ENCODE measurements around the gene NCLN. TPM values are rescaled to one million over a fixed set of nuclear protein-coding genes. Genes with fewer than 3 reads are reported as not detected.

The NCLN gene, protein sequence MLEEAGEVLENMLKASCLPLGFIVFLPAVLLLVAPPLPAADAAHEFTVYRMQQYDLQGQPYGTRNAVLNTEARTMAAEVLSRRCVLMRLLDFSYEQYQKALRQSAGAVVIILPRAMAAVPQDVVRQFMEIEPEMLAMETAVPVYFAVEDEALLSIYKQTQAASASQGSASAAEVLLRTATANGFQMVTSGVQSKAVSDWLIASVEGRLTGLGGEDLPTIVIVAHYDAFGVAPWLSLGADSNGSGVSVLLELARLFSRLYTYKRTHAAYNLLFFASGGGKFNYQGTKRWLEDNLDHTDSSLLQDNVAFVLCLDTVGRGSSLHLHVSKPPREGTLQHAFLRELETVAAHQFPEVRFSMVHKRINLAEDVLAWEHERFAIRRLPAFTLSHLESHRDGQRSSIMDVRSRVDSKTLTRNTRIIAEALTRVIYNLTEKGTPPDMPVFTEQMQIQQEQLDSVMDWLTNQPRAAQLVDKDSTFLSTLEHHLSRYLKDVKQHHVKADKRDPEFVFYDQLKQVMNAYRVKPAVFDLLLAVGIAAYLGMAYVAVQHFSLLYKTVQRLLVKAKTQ
- 100 to 1,000 TPM; 169 to 200 (median 177) TPM for total RNA-seq

DNA sequence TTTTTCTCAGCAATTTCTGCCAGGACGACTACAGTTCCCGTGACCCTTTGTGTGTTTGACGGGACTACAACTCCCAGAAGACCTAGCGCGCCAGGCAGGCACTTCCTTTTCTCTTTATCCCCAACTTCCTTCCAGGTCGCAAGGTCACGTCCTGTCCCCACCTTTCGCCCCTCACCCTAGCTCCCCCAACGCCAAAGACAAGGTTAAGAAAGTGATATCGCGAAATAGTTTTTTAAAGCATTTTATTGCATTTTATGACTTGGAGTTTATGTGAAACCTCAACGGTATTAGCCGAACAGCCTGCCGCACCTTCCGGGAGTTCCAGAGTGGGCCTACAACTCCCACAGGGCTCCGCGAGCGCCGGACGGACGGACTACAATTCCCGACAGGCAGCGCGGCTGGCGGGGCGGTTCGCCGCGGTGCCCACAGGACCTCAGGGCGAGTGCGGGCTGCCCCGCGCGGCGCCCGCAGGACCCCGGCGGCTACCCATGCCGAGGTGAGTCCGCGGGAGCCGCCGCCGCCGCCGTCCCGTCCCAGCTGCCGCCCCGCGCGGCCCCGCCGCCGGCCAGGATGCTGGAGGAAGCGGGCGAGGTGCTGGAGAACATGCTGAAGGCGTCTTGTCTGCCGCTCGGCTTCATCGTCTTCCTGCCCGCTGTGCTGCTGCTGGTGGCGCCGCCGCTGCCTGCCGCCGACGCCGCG lies at the start of gene NCLN:
Gene NCLN, plus strand, starts transcription at position 470 of the 699 bp plus-strand sequence. Its CDS starts 101 bp downstream, at position 571.
- H3K4me1 Mint-ChIP-seq (ENCODE audit: low read depth), result peaks cover 61% of the 10 kb centered on the region
- H3K36me3 Mint-ChIP-seq (ENCODE audit: insufficient read depth), result peaks cover 5% of the 10 kb centered on the region
- H3K9me3 Mint-ChIP-seq, result no peaks in the 10 kb centered on the region
- peak; percentile 91 for DNase-seq
- no peaks in the 10 kb centered on the region for H3K27me3 Mint-ChIP-seq (ENCODE audit: low read depth)
- peak within 1 kb of the TSS; percentile 91 for H3K4me3 Mint-ChIP-seq
- ATAC-seq, result peak; percentile 89 to 90

DNA sequence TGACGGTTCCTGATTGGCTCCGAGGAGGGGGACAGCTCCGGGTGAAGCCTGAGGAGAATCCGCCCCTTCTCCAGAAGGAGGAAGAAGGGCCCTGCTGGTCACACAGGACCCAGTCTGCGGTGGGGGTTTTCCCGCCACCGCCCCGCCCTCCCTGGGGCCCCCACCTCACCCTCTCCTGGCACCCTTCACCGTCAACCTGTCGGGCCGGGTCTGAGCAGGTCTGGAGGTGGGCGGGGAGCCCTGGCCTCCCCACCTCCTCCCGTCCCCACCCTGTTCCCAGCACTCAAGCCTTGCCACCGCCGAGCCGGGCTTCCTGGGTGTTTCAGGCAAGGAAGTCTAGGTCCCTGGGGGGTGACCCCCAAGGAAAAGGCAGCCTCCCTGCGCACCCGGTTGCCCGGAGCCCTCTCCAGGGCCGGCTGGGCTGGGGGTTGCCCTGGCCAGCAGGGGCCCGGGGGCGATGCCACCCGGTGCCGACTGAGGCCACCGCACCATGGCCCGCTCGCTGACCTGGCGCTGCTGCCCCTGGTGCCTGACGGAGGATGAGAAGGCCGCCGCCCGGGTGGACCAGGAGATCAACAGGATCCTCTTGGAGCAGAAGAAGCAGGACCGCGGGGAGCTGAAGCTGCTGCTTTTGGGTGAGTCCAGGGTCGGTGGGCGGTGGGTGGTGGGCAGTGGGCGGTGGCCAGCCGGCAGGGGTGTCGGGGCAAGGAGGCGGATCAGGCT lies 49.6 kb upstream of the NCLN start, which contains the start of gene GNA15:
Gene GNA15, plus strand, starts transcription at position 73 of the 723 bp plus-strand sequence. Its CDS starts 418 bp downstream, at position 491.
- peak; percentile 29 for DNase-seq
- H3K27me3 Mint-ChIP-seq (ENCODE audit: low read depth), result peaks cover 5% of the 10 kb centered on the region
- H3K4me1 Mint-ChIP-seq (ENCODE audit: low read depth), result peaks cover 39% of the 10 kb centered on the region
- H3K36me3 Mint-ChIP-seq (ENCODE audit: insufficient read depth), result no peaks in the 10 kb centered on the region
- H3K9me3 Mint-ChIP-seq, result peaks cover 6% of the 10 kb centered on the region
- peak within 1 kb of the TSS; percentile 78 for H3K4me3 Mint-ChIP-seq
- ATAC-seq, result peak; percentile 9 to 15

DNA sequence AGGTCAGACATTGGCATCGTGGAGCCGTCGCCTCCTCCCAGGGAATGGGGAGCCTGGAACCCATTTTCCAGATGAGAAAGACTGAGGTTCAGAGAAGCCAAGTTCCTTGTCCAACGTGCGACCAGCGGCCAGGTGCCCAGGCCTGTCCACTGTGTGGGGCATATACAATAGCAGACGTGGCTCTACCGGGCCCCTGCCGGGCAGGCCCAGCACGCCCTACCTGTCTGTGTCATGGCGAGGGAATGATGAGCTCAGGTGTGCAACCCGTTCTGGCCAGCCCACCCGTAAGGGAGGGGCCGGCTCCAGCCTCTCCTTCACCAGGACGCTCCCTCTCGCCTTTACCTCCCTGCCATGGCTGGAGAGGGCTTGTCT lies 49.1 kb upstream of the NCLN start:
- peaks cover 5% of the 10 kb centered on the region for H3K27me3 Mint-ChIP-seq (ENCODE audit: low read depth)
- no peak for ATAC-seq
- H3K9me3 Mint-ChIP-seq, result peaks cover 6% of the 10 kb centered on the region
- H3K4me1 Mint-ChIP-seq (ENCODE audit: low read depth), result peaks cover 42% of the 10 kb centered on the region
- H3K36me3 Mint-ChIP-seq (ENCODE audit: insufficient read depth), result no peaks in the 10 kb centered on the region
- no peak for DNase-seq
- H3K4me3 Mint-ChIP-seq, result peak overlapping the region; percentile 78

DNA sequence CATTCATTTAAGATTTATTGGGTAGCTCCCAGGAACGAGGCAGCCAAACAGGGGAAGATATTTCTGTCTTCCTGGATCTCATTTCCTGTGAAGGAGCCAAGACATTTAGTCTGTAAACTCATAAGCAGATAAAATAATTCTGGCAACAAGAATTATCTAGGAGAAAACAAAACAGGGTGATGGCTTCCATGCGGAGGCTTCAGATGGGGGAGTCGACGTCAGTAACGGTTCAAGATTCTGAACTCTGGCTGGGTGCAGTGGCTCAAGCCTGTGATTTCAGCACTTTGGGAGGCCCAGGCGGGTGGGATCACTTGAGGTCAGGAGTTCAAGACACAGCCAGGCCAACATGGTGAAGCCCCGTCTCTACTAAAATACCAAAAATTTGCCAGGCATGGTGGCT lies 48.6 kb upstream of the NCLN start:
- ATAC-seq, result no peak
- no peak for DNase-seq
- peaks cover 5% of the 10 kb centered on the region for H3K27me3 Mint-ChIP-seq (ENCODE audit: low read depth)
- peaks cover 6% of the 10 kb centered on the region for H3K9me3 Mint-ChIP-seq
- H3K4me1 Mint-ChIP-seq (ENCODE audit: low read depth), result peaks cover 46% of the 10 kb centered on the region
- no peaks in the 10 kb centered on the region for H3K36me3 Mint-ChIP-seq (ENCODE audit: insufficient read depth)
- peak overlapping the region; percentile 78 for H3K4me3 Mint-ChIP-seq

DNA sequence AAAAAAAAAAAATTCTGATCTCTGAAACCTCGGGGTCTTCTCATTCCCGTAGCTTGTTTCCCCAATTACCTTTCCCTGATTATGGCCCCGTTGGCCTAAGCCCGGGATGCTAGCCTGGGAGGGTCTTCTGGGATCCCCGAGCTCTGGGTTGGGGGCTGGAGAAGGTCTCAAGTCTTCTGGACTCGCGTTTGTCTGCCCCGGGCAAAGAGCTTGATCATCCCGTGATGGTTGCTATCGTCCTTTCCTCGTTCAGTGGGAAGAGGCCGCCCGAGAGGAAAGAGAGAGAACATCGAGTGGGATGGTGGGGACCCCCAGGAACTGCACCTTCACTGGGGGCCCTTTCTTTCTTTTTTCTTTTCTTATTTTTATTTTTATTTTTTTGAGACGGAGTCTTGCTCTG lies 47.5 kb upstream of the NCLN start:
- peaks cover 5% of the 10 kb centered on the region for H3K27me3 Mint-ChIP-seq (ENCODE audit: low read depth)
- peaks cover 44% of the 10 kb centered on the region for H3K4me1 Mint-ChIP-seq (ENCODE audit: low read depth)
- DNase-seq (no peak), ATAC-seq (no peak)
- H3K4me3 Mint-ChIP-seq, result no peak overlapping the region
- no peaks in the 10 kb centered on the region for H3K36me3 Mint-ChIP-seq (ENCODE audit: insufficient read depth)
- peaks cover 6% of the 10 kb centered on the region for H3K9me3 Mint-ChIP-seq

DNA sequence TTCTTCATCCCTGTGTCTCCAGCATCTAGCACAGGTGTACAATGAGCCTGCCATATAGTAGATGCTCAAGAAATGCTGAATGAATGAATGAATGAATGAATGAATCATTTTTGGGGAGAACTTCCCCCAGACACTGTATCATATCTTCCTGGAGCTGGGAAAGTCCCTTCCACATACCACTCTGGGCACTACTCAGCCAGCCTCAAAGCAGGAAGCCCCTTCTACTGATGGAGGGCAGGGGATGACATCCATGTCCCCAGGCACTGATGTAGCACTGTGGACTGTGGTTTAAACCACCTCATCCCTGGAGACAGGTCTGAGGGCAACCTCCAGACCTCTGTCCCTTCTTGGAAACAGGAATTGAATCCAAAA lies 45.1 kb upstream of the NCLN start:
- DNase-seq (no peak), ATAC-seq (no peak)
- Mint-ChIP-seq H3K9me3 (peaks cover 6% of the 10 kb centered on the region), H3K36me3 (ENCODE audit: insufficient read depth) (no peaks in the 10 kb centered on the region), H3K4me1 (ENCODE audit: low read depth) (peaks cover 34% of the 10 kb centered on the region), H3K27me3 (ENCODE audit: low read depth) (peaks cover 3% of the 10 kb centered on the region), H3K4me3 (no peak overlapping the region)

DNA sequence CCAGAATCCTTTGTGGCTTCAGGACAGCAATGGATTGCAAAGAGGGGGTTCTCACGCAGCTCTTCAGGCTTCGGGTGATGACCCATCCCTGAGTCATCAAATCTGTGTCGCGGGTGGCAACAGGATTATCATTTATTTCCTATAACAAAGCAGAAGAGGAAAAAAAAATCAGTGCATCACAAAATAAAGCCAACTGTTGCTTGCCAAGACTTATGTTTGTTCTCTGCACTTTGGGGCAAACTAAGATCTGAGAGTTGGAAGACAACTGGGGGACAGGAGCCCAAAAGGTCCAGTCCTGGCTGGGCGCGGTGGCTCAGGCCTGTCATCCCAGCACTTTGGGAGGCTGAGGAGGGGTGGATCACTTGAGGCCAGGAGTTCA lies 43.4 kb upstream of the NCLN start:
- DNase-seq (peak; percentile 58), ATAC-seq (peak; percentile 79 to 80)
- Mint-ChIP-seq H3K27me3 (ENCODE audit: low read depth) (no peaks in the 10 kb centered on the region), H3K9me3 (peaks cover 6% of the 10 kb centered on the region), H3K4me1 (ENCODE audit: low read depth) (peaks cover 33% of the 10 kb centered on the region), H3K4me3 (no peak overlapping the region), H3K36me3 (ENCODE audit: insufficient read depth) (no peaks in the 10 kb centered on the region)

DNA sequence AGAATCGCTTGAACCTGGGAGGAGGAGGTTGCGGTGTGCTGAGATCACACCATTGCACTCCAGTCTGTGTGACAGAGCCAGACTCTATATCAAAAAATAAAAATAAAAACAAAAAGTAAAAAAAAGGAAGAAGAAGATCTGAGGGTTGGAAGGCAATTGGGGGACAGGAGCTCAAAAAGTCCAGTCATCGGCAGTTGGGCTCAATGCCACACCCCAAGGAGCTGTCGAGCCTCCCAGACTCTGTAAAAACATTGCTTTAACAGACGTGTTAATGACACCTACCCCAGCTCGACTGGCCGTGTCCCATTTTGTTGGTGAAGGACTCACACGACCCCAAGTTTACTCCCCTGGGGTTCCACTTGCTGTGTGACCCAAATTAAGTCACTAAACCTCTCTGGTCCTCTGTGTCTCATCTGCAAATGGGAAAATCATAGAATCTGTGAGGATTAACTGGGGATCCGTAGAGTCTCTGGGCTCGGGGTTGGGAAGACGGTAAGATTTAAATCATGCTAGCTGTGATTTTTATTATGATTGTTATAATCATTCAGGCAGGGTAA lies 42.9 kb upstream of the NCLN start:
- Mint-ChIP-seq H3K36me3 (ENCODE audit: insufficient read depth) (no peaks in the 10 kb centered on the region), H3K4me1 (ENCODE audit: low read depth) (peaks cover 33% of the 10 kb centered on the region), H3K4me3 (no peak overlapping the region), H3K9me3 (peaks cover 6% of the 10 kb centered on the region), H3K27me3 (ENCODE audit: low read depth) (no peaks in the 10 kb centered on the region)
- no peak for ATAC-seq
- DNase-seq, result no peak

DNA sequence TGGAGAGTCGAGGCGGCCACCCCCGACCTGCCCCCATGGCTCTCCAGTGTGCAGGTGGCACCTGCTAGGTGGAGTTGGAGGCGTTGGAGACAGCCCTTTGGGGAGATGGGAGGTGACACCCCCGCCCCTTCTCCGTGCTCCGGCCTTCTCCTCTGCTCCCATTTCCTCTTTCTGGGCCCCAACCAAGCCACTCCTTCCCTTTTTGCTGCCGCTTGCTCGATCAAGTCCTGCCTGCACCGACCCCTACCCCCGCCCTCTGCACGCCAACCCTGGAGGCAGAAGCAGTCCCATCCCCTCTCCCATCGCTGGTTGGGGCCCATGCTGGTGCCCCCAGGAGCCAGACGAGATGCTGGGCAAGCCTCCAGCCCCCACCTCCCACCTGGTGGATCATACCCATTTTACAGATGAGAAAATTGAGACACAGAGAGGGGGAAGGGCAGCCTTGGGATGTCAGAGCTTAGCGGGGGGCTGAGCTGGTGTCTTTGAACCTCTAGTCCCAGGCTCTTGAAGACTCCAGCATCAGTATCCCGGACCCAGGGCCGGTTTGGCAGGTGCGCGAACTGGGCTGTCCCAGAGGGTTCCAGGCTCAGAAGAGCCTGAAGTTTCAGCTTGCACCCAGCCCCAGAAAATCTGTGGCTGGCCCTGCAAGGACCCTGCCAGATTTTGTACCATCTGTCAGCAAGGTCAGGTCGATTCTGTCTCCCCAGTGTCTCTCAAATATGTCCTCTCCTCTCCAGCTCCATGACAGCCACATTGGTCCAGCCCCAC lies 39.6 kb upstream of the NCLN start:
- Mint-ChIP-seq H3K4me1 (ENCODE audit: low read depth) (peaks cover 25% of the 10 kb centered on the region), H3K27me3 (ENCODE audit: low read depth) (no peaks in the 10 kb centered on the region), H3K4me3 (no peak overlapping the region), H3K9me3 (no peaks in the 10 kb centered on the region), H3K36me3 (ENCODE audit: insufficient read depth) (no peaks in the 10 kb centered on the region)
- no peak for ATAC-seq
- no peak for DNase-seq

DNA sequence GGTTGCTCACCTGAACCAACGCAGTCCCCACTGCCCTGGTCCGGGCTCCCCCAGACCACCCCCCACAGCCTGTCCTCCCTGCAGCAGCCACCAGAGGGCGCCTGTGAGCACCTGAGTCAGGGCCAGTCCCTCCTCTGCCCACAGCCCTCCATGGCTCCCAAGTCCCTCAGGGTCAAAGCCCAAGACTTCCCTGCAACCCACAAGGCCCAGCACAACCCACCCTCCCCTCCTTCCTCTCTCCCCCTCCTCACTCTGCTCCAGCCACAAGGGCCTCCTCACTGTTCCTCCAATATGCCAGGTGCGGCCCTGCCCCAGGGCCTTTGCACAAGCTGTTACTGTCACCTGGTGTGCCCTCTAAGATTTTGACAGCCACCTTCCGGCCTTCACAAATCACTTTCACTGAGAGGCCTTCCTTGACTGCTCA lies 39.0 kb upstream of the NCLN start:
- Mint-ChIP-seq H3K4me3 (no peak overlapping the region), H3K9me3 (no peaks in the 10 kb centered on the region), H3K4me1 (ENCODE audit: low read depth) (peaks cover 22% of the 10 kb centered on the region), H3K36me3 (ENCODE audit: insufficient read depth) (no peaks in the 10 kb centered on the region), H3K27me3 (ENCODE audit: low read depth) (no peaks in the 10 kb centered on the region)
- DNase-seq, result peak; percentile 71
- ATAC-seq, result peak; percentile 53 to 77

DNA sequence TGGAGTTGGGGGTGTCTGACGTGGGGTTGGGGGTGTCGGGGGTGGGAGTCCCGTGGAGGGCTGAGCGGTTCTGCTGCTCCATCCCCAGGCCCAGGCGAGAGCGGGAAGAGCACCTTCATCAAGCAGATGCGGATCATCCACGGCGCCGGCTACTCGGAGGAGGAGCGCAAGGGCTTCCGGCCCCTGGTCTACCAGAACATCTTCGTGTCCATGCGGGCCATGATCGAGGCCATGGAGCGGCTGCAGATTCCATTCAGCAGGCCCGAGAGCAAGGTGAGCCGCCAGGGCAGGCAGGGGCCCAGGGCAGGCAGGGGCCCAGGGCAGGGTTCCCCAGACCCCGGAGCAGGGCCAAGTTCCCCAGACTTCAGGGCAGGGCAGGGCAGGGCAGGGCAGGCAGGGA lies 37.2 kb upstream of the NCLN start:
- H3K9me3 Mint-ChIP-seq, result no peaks in the 10 kb centered on the region
- ATAC-seq (no peak), DNase-seq (no peak)
- no peaks in the 10 kb centered on the region for H3K27me3 Mint-ChIP-seq (ENCODE audit: low read depth)
- no peaks in the 10 kb centered on the region for H3K36me3 Mint-ChIP-seq (ENCODE audit: insufficient read depth)
- H3K4me1 Mint-ChIP-seq (ENCODE audit: low read depth), result peaks cover 8% of the 10 kb centered on the region
- no peak overlapping the region for H3K4me3 Mint-ChIP-seq

DNA sequence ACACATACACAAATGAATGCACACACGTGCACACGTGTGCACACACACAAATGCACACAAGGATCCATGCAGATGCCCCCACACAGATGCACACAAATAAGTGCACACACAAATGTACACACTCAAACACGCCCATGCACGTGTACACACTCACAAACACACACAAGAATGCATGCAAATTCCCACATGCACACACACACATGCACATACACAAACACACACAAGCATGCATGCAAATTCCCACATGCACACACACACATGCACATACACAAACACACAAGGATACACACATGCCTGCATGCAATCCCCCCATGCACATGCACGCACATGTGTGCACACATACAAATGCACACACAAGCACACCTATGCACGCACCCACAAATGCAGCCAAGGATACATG lies 36.6 kb upstream of the NCLN start:
- no peak for ATAC-seq
- Mint-ChIP-seq H3K9me3 (no peaks in the 10 kb centered on the region), H3K27me3 (ENCODE audit: low read depth) (no peaks in the 10 kb centered on the region), H3K36me3 (ENCODE audit: insufficient read depth) (no peaks in the 10 kb centered on the region), H3K4me3 (no peak overlapping the region), H3K4me1 (ENCODE audit: low read depth) (peaks cover 8% of the 10 kb centered on the region)
- DNase-seq, result no peak
